IMR-90 (cell line): Measurements from ENCODE around the gene BPIFA1. TPM values are rescaled to one million over a fixed set of nuclear protein-coding genes. Genes with fewer than 3 reads are reported as not detected.

Experiments used
- ATAC-seq: fragments of 200-7000 bp; cut with Tn5 transposase; 2 replicates; pipeline ENCODE4 v1.9.1; 2020; ENCODE audit warnings: low read depth, mild to moderate bottlenecking, moderate library complexity
- BruUV-seq: library from RNA; stranded (reverse); fragments of 400-500 nt; replicated peaks from 2 replicates; lab custom pipeline; 2021; lab: Mats Ljungman, UMichigan
- CTCF ChIA-PET: fragments of 300-600 bp; formaldehyde crosslinking; extraction: SDS; loops from one replicate; lab custom pipeline; 2021; ENCODE audit warnings: antibody characterized with exemption; lab: Yijun Ruan, JAX
- POLR2A ChIA-PET: fragments of 300-600 bp; sonication (Branson Sonifier 250); formaldehyde crosslinking; loops from one replicate; lab custom pipeline; 2022; ENCODE audit warnings: antibody characterized with exemption; ENCODE audit not compliant: unreplicated experiment; lab: Charles Lee
- DNase-seq: peaks from one replicate; pipeline ENCODE4 v3.0.0; 2013
- H2AFZ ChIP-seq: replicated peaks from 2 replicates; pipeline ENCODE3; 2013; ENCODE audit warnings: low read length, mild to moderate bottlenecking; ENCODE audit not compliant: poor library complexity
- H2AK5ac ChIP-seq: 2 replicates; pipeline ENCODE4 v1.6.1; 2013; ENCODE audit warnings: low read depth, low read length, inconsistent platforms
- H2AK9ac ChIP-seq: replicated peaks from 2 replicates; pipeline ENCODE3; 2013; ENCODE audit warnings: mild to moderate bottlenecking, low read depth, low read length, moderate library complexity; ENCODE audit not compliant: poor library complexity
- H2BK120ac ChIP-seq: 2 replicates; pipeline ENCODE4 v1.6.1; 2013; ENCODE audit warnings: low read depth, low read length, inconsistent platforms
- H2BK15ac ChIP-seq: 3 replicates; pipeline ENCODE4 v1.6.1; 2013; ENCODE audit warnings: low read depth, low read length, inconsistent platforms
- H2BK20ac ChIP-seq: 2 replicates; pipeline ENCODE4 v1.6.1; 2013; ENCODE audit warnings: low read depth, mild to moderate bottlenecking, inconsistent platforms, low read length, moderate library complexity
- H2BK5ac ChIP-seq: 2 replicates; pipeline ENCODE4 v1.6.1; 2013; ENCODE audit warnings: mild to moderate bottlenecking, low read depth, low read length, inconsistent platforms; ENCODE audit not compliant: poor library complexity, severe bottlenecking
- H3K14ac ChIP-seq: replicated peaks from 2 replicates; pipeline ENCODE4 v1.6.1; 2013; ENCODE audit warnings: low read depth, low read length, inconsistent platforms
- H3K18ac ChIP-seq: 2 replicates; pipeline ENCODE4 v1.6.1; 2013; ENCODE audit warnings: low read depth, low read length, control low read depth
- H3K23ac ChIP-seq: 2 replicates; pipeline ENCODE4 v1.6.1; 2013; ENCODE audit warnings: low read depth, low read length, inconsistent platforms
- H3K27ac ChIP-seq: 2 replicates; pipeline ENCODE4 v1.5.1; 2013; ENCODE audit warnings: mild to moderate bottlenecking, control low read depth, low read length; ENCODE audit not compliant: insufficient read depth
- H3K27me3 ChIP-seq: 2 replicates; pipeline ENCODE4 v1.6.1; 2013; ENCODE audit warnings: low read length; ENCODE audit not compliant: control insufficient read depth, insufficient read depth
- H3K36me3 ChIP-seq: 2 replicates; pipeline ENCODE4 v1.6.1; 2013; ENCODE audit warnings: low read length, mixed read lengths; ENCODE audit not compliant: control insufficient read depth, insufficient read depth
- H3K4ac ChIP-seq: 2 replicates; pipeline ENCODE4 v1.6.1; 2013; ENCODE audit warnings: low read depth, low read length, inconsistent platforms
- H3K4me1 ChIP-seq: 2 replicates; pipeline ENCODE4 v1.6.1; 2013; ENCODE audit warnings: low read length, mixed read lengths; ENCODE audit not compliant: control insufficient read depth, insufficient read depth
- H3K4me2 ChIP-seq: 2 replicates; pipeline ENCODE4 v1.6.1; 2013; ENCODE audit warnings: low read depth, mild to moderate bottlenecking, control low read depth, low read length, moderate library complexity
- H3K4me3 ChIP-seq: 2 replicates; pipeline ENCODE4 v1.5.1; 2013; ENCODE audit warnings: low read depth, mild to moderate bottlenecking, control low read depth, low read length, moderate library complexity; ENCODE audit not compliant: insufficient read depth
- H3K56ac ChIP-seq: 2 replicates; pipeline ENCODE4 v1.6.1; 2013; ENCODE audit warnings: low read length, inconsistent platforms; ENCODE audit not compliant: insufficient read depth; ENCODE audit errors: extremely low read depth
- H3K79me1 ChIP-seq, 2 experiments: 2 replicates each; pipeline ENCODE4 v1.6.1; 2013; ENCODE audit warnings: low read length in 2 of 2, inconsistent platforms in 1 of 2, low read depth in 1 of 2
- H3K9ac ChIP-seq: 2 replicates; pipeline ENCODE4 v1.6.1; 2013; ENCODE audit warnings: low read depth, low read length, control low read depth
- H3K9me1 ChIP-seq: 2 replicates; pipeline ENCODE4 v1.6.1; 2013; ENCODE audit warnings: low read length, inconsistent platforms; ENCODE audit not compliant: insufficient read depth
- H3K9me3 ChIP-seq: 2 replicates; pipeline ENCODE4 v1.6.1; 2013; ENCODE audit warnings: low read length; ENCODE audit not compliant: control insufficient read depth, insufficient read depth
- H4K20me1 ChIP-seq: 2 replicates; pipeline ENCODE4 v1.6.1; 2013; ENCODE audit warnings: low read length, inconsistent platforms; ENCODE audit not compliant: insufficient read depth
- H4K5ac ChIP-seq: 2 replicates; pipeline ENCODE4 v1.6.1; 2013; ENCODE audit warnings: mild to moderate bottlenecking, low read depth, low read length, control low read depth
- H4K8ac ChIP-seq, 2 experiments: 2 replicates each; pipeline ENCODE4 v1.6.1; 2013; ENCODE audit warnings: low read depth in 2 of 2, low read length in 2 of 2, control low read depth in 1 of 2, inconsistent platforms in 1 of 2
- H4K91ac ChIP-seq: 2 replicates; pipeline ENCODE4 v1.6.1; 2013; ENCODE audit warnings: low read depth, low read length, inconsistent platforms; ENCODE audit not compliant: insufficient read depth
- CHD1 ChIP-seq: IDR thresholded peaks from 2 replicates; pipeline ENCODE4 v1.6.1; 2012; ENCODE audit warnings: low read depth, low read length, improper control_type of control experiment
- CTCF ChIP-seq: conservative IDR thresholded peaks from 2 replicates; pipeline ENCODE4 v1.5.1; 2012; ENCODE audit warnings: mild to moderate bottlenecking, low read depth, low read length, improper control_type of control experiment
- ELK1 ChIP-seq: fragments of 150-350 bp; IDR thresholded peaks from 2 replicates; pipeline ENCODE4 v1.6.1; 2016; ENCODE audit warnings: low read depth, mild to moderate bottlenecking, low read length, moderate library complexity, borderline replicate concordance
- RAD21 ChIP-seq: IDR thresholded peaks from 2 replicates; pipeline ENCODE4 v1.6.1; 2012; ENCODE audit warnings: low read length, improper control_type of control experiment
- RCOR1 ChIP-seq: IDR thresholded peaks from 2 replicates; pipeline ENCODE4 v1.6.1; 2012; ENCODE audit warnings: mild to moderate bottlenecking, low read length, improper control_type of control experiment; ENCODE audit not compliant: insufficient replicate concordance
- SMC3 ChIP-seq: fragments of 150-350 bp; IDR thresholded peaks from 2 replicates; pipeline ENCODE4 v1.6.1; 2016; ENCODE audit warnings: low read depth, mild to moderate bottlenecking, antibody characterized with exemption, low read length, moderate library complexity
- USF2 ChIP-seq: fragments of 150-350 bp; IDR thresholded peaks from 2 replicates; pipeline ENCODE4 v1.6.1; 2017; ENCODE audit warnings: mild to moderate bottlenecking, antibody characterized with exemption, low read length, low read depth
- WGBS, 2 experiments: methylation state at CpG; one replicate each; pipeline versions ENCODE4 v1.1.5 to v1.1.7; 2013; ENCODE audit warnings: missing lambda C conversion rate in 2 of 2; ENCODE audit not compliant: insufficient read length in 1 of 2; ENCODE audit errors: extremely low coverage in 2 of 2; 5-methylcytosine and 5-hydroxymethylcytosine counted together
- dilution Hi-C: fragments of 300-500 bp; cut with HindIII; formaldehyde crosslinking; loops from one replicate; pipeline ENCODE4 v1.14.3; 2018; ENCODE audit warnings: low sequenced_read_pairs; ENCODE audit not compliant: unreplicated experiment
- in situ Hi-C: fragments of 300-500 bp; cut with MboI; formaldehyde crosslinking; loops from 3 replicates; pipeline ENCODE4 v1.14.3; 2019; ENCODE audit warnings: low sequenced_read_pairs, inconsistent platforms, mixed read lengths
- intact Hi-C: fragments of 100-400 bp; cut with micrococcal nuclease; formaldehyde crosslinking; loops from 2 replicates; pipeline ENCODE4 v1.10.0; 2022
- polyA plus RNA-seq, 3 experiments: library from polyadenylated mRNA; depleted of rRNA; stranded (reverse); fragments of >200 nt; gene quantifications; 2 replicates each; pipeline ENCODE4 v1.2.3, GENCODE V29; 2012; ENCODE audit warnings: low replicate concordance in 1 of 3
- total RNA-seq: library from RNA; depleted of rRNA; stranded (reverse); fragments of >200 nt; gene quantifications from 2 replicates; pipeline ENCODE4 v1.2.3, GENCODE V29; 2012

Gene BPIFA1
- total and polyA plus RNA-seq, 2 of the 4 experiments (the other 2 are of a cell fraction): not detected

- ChIA-PET POLR2A (no interaction called here), CTCF (interaction anchor here (1.1 kb wide), 1 partner anchor 32 kb away, joined by 4 read pairs; no protein-coding TSS in a partner anchor)
- Histone ChIP-seq H2BK15ac (no peak overlapping the region), H3K27me3 (peaks cover 3% of the 10 kb centered on the region; the same call in 1 of the 2 replicates), H3K27ac (no peak overlapping the region), H3K56ac (no peak overlapping the region), H3K79me1 (no peaks in the 10 kb centered on the region), H2BK5ac (no peak overlapping the region), H3K4ac (no peak overlapping the region), H4K5ac (no peak overlapping the region), H2AK5ac (no peak overlapping the region), H3K9me3 (no peaks in the 10 kb centered on the region), H3K18ac (no peak overlapping the region), H3K4me3 (no peak overlapping the region), H4K91ac (no peak overlapping the region), H3K9ac (no peak overlapping the region), H3K23ac (no peak overlapping the region), H2AK9ac (no peak overlapping the region), H2BK120ac (no peak overlapping the region), H3K9me1 (no peaks in the 10 kb centered on the region), H3K4me1 (no peaks in the 10 kb centered on the region), H4K20me1 (no peaks in the 10 kb centered on the region), H2AFZ (no peak overlapping the region), H4K8ac (no peak overlapping the region), H3K36me3 (no peaks in the 10 kb centered on the region), H3K4me2 (no peak overlapping the region), H2BK20ac (no peak overlapping the region), H3K14ac (no peak overlapping the region)
- ATAC-seq (peak; percentile 93), DNase-seq (peak; percentile 53)
- no TSS peak for BruUV-seq
- in situ Hi-C loops (no loop called here), dilution Hi-C loops (no loop called here), intact Hi-C loops (no loop called here)
- no peak for TF ChIP-seq USF2
- TF ChIP-seq CTCF: peak; percentile 59
- no peak for TF ChIP-seq CHD1
- TF ChIP-seq SMC3: peak; percentile 24; the same call in 1 of the 2 replicates
- peak; percentile 46 for TF ChIP-seq RAD21
- TF ChIP-seq RCOR1: no peak
- no peak for TF ChIP-seq ELK1
- no CpG with 5 or more reads among the region's 5 CpGs for WGBS, 2 experiments
Observed at GRCh38 chr20:33262658-33263065, 26.9 kb downstream of the BPIFA1 start.
